WTC11 (cell line): ENCODE measurements around the gene ADCY2.

ENCODE experiments used
- ATF1 ChIP-seq: sonication (generic); formaldehyde crosslinking; IDR thresholded peaks from 2 replicates; pipeline ENCODE4 v1.8.1; 2023; ENCODE audit warnings: mild to moderate bottlenecking, moderate library complexity, missing genetic modification reagents
- CREM ChIP-seq: sonication (generic); formaldehyde crosslinking; IDR thresholded peaks from 2 replicates; pipeline ENCODE4 v1.8.1; 2022; ENCODE audit warnings: mild to moderate bottlenecking, missing genetic modification reagents, moderate library complexity
- GRHL2 ChIP-seq: fragments of 250-450 bp; sonication (Bioruptor Pico); IDR thresholded peaks from 2 replicates; pipeline ENCODE4 v1.8.0; 2022; ENCODE audit warnings: mild to moderate bottlenecking, moderate library complexity; ENCODE audit not compliant: insufficient replicate concordance, severe bottlenecking
- JAZF1 ChIP-seq: fragments of 250-450 bp; sonication (Bioruptor Pico); IDR thresholded peaks from 2 replicates; pipeline ENCODE4 v1.9.0; 2021; ENCODE audit warnings: moderate library complexity, mild to moderate bottlenecking, inconsistent platforms
- RELA ChIP-seq: sonication (generic); formaldehyde crosslinking; IDR thresholded peaks from 2 replicates; pipeline ENCODE4 v1.8.1; 2022; ENCODE audit warnings: missing genetic modification reagents, mild to moderate bottlenecking, borderline replicate concordance
- TEAD1 ChIP-seq: sonication (generic); formaldehyde crosslinking; IDR thresholded peaks from 2 replicates; pipeline ENCODE4 v1.8.0; 2022; ENCODE audit warnings: mild to moderate bottlenecking, missing genetic modification reagents
- TF ChIP-seq, protein P1 (sequence below): sonication (generic); formaldehyde crosslinking; IDR thresholded peaks from 2 replicates; pipeline ENCODE4 v1.8.1; 2023; ENCODE audit warnings: mild to moderate bottlenecking, missing genetic modification reagents
- TF ChIP-seq, protein P2 (sequence below): sonication (generic); formaldehyde crosslinking; IDR thresholded peaks from 2 replicates; pipeline ENCODE4 v1.8.1; 2023; ENCODE audit warnings: mild to moderate bottlenecking, missing genetic modification reagents, borderline replicate concordance
- TF ChIP-seq, protein P3 (sequence below): fragments of 200-600 bp; IDR thresholded peaks from 2 replicates; pipeline ENCODE4 v1.8.0; 2022; ENCODE audit warnings: antibody characterized with exemption
- TF ChIP-seq, protein P4 (sequence below): sonication (generic); formaldehyde crosslinking; IDR thresholded peaks from 2 replicates; pipeline ENCODE4 v1.8.0; 2023; ENCODE audit warnings: mild to moderate bottlenecking, missing genetic modification reagents
- TF ChIP-seq, protein P5 (sequence below): sonication (generic); formaldehyde crosslinking; IDR thresholded peaks from 2 replicates; pipeline ENCODE4 v1.8.1; 2022; ENCODE audit warnings: low read depth, mild to moderate bottlenecking, moderate library complexity, missing genetic modification reagents, borderline replicate concordance
- TF ChIP-seq, protein P6 (sequence below): sonication (generic); formaldehyde crosslinking; IDR thresholded peaks from 2 replicates; pipeline ENCODE4 v1.8.0; 2023; ENCODE audit warnings: missing genetic modification reagents, mild to moderate bottlenecking, borderline replicate concordance

DNA sequence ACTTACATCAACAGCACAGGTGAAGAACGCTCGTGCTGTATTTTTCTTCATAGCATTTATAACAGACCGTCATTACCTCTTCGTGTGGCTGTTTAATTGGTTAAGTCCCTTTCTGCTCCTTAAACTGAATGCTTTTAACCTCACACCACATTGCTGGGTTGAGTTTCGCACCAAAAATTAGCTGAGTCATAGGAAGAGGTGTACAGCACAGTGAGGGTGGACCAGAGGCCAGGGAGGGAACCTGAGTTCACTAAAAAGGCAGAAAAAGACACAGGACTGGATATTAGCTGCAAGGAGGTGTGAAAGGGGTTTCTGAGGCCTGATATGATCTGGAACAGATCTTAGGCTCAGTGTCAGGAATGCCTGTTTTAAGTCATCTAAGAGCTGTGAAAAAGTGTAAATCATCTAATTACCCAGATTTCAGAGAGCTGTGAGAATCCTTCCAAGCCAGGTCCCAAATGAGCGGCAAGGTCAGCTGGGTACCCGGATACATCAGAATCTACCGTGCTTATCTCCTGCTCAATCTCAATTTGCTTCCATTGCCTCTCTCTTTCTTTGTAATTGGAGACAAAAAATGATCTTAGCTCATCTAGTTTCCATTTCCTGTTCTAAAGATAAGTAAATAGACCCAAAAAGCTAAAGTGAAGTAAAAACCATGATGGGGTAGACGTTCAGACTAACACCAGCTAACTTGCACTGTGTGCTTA lies 462.1 kb downstream of the ADCY2 start:
- TF ChIP-seq, protein P1, sequence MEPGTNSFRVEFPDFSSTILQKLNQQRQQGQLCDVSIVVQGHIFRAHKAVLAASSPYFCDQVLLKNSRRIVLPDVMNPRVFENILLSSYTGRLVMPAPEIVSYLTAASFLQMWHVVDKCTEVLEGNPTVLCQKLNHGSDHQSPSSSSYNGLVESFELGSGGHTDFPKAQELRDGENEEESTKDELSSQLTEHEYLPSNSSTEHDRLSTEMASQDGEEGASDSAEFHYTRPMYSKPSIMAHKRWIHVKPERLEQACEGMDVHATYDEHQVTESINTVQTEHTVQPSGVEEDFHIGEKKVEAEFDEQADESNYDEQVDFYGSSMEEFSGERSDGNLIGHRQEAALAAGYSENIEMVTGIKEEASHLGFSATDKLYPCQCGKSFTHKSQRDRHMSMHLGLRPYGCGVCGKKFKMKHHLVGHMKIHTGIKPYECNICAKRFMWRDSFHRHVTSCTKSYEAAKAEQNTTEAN (CRISPR knock-in tag) = no peak
- TF ChIP-seq, protein P2, sequence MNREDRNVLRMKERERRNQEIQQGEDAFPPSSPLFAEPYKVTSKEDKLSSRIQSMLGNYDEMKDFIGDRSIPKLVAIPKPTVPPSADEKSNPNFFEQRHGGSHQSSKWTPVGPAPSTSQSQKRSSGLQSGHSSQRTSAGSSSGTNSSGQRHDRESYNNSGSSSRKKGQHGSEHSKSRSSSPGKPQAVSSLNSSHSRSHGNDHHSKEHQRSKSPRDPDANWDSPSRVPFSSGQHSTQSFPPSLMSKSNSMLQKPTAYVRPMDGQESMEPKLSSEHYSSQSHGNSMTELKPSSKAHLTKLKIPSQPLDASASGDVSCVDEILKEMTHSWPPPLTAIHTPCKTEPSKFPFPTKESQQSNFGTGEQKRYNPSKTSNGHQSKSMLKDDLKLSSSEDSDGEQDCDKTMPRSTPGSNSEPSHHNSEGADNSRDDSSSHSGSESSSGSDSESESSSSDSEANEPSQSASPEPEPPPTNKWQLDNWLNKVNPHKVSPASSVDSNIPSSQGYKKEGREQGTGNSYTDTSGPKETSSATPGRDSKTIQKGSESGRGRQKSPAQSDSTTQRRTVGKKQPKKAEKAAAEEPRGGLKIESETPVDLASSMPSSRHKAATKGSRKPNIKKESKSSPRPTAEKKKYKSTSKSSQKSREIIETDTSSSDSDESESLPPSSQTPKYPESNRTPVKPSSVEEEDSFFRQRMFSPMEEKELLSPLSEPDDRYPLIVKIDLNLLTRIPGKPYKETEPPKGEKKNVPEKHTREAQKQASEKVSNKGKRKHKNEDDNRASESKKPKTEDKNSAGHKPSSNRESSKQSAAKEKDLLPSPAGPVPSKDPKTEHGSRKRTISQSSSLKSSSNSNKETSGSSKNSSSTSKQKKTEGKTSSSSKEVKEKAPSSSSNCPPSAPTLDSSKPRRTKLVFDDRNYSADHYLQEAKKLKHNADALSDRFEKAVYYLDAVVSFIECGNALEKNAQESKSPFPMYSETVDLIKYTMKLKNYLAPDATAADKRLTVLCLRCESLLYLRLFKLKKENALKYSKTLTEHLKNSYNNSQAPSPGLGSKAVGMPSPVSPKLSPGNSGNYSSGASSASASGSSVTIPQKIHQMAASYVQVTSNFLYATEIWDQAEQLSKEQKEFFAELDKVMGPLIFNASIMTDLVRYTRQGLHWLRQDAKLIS (CRISPR knock-in tag) = no peak
- TF ChIP-seq, protein P3, sequence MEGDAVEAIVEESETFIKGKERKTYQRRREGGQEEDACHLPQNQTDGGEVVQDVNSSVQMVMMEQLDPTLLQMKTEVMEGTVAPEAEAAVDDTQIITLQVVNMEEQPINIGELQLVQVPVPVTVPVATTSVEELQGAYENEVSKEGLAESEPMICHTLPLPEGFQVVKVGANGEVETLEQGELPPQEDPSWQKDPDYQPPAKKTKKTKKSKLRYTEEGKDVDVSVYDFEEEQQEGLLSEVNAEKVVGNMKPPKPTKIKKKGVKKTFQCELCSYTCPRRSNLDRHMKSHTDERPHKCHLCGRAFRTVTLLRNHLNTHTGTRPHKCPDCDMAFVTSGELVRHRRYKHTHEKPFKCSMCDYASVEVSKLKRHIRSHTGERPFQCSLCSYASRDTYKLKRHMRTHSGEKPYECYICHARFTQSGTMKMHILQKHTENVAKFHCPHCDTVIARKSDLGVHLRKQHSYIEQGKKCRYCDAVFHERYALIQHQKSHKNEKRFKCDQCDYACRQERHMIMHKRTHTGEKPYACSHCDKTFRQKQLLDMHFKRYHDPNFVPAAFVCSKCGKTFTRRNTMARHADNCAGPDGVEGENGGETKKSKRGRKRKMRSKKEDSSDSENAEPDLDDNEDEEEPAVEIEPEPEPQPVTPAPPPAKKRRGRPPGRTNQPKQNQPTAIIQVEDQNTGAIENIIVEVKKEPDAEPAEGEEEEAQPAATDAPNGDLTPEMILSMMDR = no peak
- TF ChIP-seq, protein P4, sequence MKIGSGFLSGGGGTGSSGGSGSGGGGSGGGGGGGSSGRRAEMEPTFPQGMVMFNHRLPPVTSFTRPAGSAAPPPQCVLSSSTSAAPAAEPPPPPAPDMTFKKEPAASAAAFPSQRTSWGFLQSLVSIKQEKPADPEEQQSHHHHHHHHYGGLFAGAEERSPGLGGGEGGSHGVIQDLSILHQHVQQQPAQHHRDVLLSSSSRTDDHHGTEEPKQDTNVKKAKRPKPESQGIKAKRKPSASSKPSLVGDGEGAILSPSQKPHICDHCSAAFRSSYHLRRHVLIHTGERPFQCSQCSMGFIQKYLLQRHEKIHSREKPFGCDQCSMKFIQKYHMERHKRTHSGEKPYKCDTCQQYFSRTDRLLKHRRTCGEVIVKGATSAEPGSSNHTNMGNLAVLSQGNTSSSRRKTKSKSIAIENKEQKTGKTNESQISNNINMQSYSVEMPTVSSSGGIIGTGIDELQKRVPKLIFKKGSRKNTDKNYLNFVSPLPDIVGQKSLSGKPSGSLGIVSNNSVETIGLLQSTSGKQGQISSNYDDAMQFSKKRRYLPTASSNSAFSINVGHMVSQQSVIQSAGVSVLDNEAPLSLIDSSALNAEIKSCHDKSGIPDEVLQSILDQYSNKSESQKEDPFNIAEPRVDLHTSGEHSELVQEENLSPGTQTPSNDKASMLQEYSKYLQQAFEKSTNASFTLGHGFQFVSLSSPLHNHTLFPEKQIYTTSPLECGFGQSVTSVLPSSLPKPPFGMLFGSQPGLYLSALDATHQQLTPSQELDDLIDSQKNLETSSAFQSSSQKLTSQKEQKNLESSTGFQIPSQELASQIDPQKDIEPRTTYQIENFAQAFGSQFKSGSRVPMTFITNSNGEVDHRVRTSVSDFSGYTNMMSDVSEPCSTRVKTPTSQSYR (CRISPR knock-in tag) = no peak
- TF ChIP-seq, protein P5, sequence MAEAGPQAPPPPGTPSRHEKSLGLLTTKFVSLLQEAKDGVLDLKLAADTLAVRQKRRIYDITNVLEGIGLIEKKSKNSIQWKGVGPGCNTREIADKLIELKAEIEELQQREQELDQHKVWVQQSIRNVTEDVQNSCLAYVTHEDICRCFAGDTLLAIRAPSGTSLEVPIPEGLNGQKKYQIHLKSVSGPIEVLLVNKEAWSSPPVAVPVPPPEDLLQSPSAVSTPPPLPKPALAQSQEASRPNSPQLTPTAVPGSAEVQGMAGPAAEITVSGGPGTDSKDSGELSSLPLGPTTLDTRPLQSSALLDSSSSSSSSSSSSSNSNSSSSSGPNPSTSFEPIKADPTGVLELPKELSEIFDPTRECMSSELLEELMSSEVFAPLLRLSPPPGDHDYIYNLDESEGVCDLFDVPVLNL = no peak
- TF ChIP-seq RELA (CRISPR knock-in tag) = no peak
- TF ChIP-seq TEAD1 (CRISPR knock-in tag) = no peak
- no peak for TF ChIP-seq JAZF1 (CRISPR knock-in tag)
- TF ChIP-seq, protein P6, sequence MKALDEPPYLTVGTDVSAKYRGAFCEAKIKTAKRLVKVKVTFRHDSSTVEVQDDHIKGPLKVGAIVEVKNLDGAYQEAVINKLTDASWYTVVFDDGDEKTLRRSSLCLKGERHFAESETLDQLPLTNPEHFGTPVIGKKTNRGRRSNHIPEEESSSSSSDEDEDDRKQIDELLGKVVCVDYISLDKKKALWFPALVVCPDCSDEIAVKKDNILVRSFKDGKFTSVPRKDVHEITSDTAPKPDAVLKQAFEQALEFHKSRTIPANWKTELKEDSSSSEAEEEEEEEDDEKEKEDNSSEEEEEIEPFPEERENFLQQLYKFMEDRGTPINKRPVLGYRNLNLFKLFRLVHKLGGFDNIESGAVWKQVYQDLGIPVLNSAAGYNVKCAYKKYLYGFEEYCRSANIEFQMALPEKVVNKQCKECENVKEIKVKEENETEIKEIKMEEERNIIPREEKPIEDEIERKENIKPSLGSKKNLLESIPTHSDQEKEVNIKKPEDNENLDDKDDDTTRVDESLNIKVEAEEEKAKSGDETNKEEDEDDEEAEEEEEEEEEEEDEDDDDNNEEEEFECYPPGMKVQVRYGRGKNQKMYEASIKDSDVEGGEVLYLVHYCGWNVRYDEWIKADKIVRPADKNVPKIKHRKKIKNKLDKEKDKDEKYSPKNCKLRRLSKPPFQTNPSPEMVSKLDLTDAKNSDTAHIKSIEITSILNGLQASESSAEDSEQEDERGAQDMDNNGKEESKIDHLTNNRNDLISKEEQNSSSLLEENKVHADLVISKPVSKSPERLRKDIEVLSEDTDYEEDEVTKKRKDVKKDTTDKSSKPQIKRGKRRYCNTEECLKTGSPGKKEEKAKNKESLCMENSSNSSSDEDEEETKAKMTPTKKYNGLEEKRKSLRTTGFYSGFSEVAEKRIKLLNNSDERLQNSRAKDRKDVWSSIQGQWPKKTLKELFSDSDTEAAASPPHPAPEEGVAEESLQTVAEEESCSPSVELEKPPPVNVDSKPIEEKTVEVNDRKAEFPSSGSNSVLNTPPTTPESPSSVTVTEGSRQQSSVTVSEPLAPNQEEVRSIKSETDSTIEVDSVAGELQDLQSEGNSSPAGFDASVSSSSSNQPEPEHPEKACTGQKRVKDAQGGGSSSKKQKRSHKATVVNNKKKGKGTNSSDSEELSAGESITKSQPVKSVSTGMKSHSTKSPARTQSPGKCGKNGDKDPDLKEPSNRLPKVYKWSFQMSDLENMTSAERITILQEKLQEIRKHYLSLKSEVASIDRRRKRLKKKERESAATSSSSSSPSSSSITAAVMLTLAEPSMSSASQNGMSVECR (CRISPR knock-in tag) = no peak
- no peak for TF ChIP-seq ATF1 (CRISPR knock-in tag)
- no peak for TF ChIP-seq CREM (CRISPR knock-in tag)
- no peak for TF ChIP-seq GRHL2 (CRISPR knock-in tag)
